ENCODE data around the gene LPCAT1.
"Not testable (repeated sequence)": the region's sequence is repeated elsewhere in the genome, so short reads cannot be mapped to it uniquely, and the experiment has no call there.

The LPCAT1 gene

DNA sequence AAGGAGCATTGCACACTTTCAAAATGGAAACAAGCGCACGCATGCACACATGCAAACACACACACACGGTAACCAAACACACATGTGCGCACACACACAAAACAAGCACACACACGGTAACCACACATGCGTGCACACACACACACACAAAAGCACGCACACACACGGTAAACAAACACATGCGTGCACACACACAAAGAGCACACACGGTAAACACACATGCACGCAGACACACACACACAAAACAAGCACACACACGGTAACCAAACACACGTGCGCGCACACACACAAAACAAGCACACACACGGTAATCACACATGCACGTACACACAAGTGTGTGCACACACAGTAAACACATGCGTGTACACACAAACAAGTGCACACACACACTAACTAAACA is 59.2 kb downstream of the LPCAT1 start:
- DNase-seq (ENCODE audit: low read depth), result no peak

GRCh38 chr5:1464096-1464446 is 59.7 kb downstream of the LPCAT1 start:
- no peak for DNase-seq (ENCODE audit: low read depth)

DNA sequence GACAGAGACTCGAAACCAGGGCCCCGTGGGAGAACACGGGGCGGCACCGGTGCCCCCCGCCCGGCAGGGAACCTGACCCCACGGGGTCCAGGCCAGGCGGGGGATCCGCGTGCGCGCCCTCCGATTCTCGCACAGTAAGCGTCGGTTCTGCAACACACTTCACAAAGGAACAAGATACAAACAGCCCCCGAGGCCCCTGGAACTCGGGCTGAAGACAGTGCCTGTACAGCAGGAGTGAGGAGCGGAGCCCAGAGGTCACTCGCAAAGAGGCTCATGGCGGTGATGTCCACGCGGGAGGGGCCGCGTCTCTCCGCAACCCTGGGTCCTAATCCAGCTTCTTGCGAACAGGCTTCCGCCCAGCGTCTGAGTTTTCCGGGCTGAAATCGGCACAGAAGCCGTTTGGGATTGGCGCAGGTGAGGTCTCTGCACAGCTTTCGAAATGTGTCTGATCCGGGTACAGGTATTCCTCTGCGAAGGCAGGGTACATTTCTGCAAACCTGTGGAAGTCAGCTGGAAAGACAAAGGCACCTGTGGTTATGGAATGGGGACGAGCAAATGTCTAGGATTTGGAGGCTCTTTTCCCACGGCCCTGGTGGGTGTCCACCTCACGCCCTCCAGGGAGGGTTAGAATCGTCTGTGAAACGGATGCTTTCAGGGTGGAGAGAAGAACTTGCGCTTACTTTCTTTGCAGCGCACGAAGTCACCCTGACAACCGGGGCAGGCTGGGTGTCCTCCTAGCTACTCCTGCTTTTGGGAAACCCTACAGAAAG is 60.2 kb downstream of the LPCAT1 start:
- DNase-seq (ENCODE audit: low read depth), result no peak

- DNase-seq (ENCODE audit: low read depth), result no peak
Observed at GRCh38 chr5:1462358-1462757, 61.4 kb downstream of the LPCAT1 start.

GRCh38 chr5:1461396-1461795 is 62.4 kb downstream of the LPCAT1 start:
- DNase-seq (ENCODE audit: low read depth), result no peak

- DNase-seq (ENCODE audit: low read depth), result no peak
Observed at GRCh38 chr5:1460054-1460682, 63.6 kb downstream of the LPCAT1 start.

DNA sequence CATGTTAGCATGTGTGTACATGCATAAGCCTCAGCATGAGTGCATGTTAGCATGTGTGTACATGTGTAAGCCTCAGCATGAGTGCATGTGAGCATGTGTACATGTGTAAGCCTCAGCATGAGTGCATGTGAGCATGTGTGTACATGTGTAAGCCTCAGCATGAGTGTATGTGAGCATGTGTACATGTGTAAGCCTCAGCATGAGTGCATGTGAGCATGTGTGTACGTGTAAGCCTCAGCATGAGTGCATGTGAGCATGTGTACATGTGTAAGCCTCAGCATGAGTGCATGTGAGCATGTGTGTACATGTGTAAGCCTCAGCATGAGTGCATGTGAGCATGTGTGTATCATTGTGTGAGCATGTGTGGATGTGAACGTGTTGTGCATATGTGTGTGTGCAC is 64.3 kb downstream of the LPCAT1 start:
- DNase-seq (ENCODE audit: low read depth), result not testable (repeated sequence)

DNA sequence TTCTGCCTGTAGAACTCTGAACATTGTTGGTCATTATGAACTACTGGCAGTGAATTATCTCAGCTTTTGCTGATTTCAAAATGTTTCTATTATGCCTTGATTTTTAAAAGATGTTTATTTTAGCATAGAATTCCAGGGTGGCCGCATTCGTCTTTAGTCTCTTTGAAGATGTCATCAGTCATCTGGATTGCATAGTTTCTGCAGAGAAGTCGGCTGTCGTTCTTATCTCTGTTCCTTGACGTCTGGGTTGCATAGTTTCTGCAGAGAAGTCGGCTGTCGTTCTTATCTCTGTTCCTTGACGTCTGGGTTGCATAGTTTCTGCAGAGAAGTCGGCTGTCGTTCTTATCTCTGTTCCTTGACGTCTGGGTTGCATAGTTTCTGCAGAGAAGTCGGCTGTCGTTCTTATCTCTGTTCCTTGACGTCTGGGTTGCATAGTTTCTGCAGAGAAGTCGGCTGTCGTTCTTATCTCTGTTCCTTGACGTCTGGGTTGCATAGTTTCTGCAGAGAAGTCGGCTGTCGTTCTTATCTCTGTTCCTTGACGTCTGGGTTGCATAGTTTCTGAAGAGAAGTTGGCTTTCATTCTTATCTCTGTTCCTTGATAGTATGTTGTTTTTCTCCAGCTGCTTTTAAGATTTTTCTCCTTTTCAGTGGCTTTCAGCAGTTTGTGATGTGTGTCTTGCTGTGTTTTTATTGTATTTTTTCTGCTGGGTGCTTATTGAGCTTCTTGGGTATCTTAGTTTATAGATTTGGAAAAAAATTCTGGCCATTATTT is 67.5 kb downstream of the LPCAT1 start:
- not testable (repeated sequence) for DNase-seq (ENCODE audit: low read depth)

DNA sequence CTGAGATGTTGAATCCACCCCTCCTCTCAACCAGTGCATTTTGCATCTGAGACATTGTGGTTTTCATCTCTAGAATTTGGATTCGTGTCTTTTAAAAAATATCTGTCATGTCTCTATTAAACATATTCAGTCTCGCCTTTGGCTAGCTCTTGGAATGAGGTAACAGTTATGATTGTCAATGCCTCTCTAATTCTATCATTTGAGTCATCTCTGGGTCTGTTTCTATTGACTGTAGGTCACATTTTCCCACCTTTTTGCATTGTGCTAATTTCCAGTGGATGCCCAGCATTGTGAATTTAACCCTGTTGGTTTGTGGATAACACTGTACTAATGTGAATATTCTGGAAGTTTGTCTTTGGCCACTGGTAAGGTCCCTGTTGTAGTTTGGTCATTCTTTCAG is 70.1 kb downstream of the LPCAT1 start:
- DNase-seq (ENCODE audit: low read depth), result no peak

DNA sequence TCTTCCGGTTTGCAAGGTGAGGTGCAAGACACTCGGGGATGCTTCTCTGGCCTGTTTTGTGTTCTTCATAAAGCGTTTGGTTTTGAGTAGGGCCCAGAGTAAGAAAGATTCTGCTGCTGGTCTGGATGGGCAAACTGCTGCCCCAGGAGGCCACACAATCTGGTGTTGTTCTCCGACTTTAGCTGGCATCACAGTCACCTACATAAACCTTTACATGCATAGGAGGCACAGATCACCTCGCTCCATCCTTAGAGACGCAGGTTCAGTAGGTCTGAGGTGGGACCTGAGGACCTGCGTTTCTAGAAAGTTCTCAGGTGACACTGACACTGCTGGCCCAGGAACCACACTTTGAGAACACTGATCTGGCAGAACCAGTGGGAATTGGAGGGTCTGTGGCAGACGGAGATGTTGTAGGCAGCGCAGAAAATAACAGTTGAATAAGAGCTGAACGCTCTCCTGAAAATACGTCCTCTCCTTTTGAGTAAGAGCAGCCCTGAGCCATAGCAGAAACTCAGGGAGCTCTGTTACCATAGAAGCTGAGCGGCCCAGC is 74.6 kb downstream of the LPCAT1 start:
- no peak for DNase-seq (ENCODE audit: low read depth)

- DNase-seq (ENCODE audit: low read depth), result no peak
Observed at GRCh38 chr5:1448511-1449011, 75.2 kb downstream of the LPCAT1 start.

DNA sequence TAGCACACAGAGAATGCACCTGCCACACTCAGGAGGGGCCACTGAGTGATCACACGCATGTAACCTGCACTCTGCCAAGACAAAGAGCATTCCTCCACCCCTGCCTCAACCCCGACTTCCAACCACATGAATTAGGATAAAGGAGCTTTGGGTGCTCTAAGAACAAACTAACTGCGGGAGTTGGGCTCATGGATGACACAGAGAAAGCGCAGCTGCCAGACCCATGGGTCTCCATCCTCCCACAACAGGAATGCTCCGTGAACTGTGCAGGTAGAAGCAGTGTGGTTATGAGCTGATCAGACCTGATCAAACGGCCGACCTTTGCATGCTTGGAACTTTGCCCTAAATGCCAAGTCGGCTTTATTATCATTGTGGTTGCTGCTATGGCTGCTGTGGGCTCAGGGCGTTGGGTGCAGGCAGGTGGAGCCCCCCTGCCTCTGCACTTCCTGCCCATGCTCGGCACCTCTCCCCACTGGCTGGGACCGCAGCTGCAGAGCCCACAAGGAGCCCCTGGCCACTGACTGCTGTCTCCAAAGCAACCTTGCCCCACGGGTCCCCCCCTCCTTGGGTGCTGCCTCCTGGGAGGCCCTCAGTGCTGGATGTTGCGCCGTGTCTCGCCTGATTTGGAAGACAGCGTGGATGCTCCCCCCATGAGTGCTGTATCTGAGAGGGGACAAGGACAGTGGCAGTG is 75.9 kb downstream of the LPCAT1 start:
- no peak for DNase-seq (ENCODE audit: low read depth)

DNA sequence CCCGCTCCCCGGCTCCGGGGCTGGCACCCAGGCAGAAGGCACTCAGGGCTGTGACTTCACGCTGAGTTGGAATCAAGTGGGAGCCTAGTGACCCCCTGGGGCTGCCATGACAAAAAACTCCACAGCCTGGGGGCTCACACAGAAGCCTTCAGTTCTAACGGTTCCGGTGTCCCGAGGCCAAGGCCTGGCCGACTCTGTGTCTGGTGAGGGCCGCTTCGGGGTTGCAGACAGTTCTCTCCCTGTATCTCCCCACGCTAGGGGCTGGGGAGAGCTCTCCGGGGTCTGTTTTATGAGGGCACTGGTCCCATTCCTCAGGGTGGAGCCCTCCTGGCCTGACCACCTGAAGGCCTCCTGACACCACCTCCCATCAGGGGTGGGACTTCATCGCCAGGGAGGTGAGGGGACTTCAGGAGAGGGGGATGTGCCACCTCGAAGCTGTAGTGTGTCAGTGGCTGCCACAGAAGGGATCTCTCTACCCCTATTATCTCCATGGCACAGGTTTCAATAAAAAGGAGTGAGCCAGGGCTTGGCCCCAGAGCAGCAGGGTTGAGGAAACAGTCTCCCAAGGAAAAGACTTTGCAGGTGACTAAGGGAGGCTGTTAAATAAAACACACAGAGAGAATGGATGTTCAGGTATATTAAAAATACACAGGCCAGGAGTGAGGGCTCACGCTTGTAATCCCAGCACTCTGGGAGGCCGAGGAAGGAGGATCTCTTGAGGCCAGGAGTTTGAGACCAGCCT is 77.0 kb downstream of the LPCAT1 start:
- no peak for DNase-seq (ENCODE audit: low read depth)

DNA sequence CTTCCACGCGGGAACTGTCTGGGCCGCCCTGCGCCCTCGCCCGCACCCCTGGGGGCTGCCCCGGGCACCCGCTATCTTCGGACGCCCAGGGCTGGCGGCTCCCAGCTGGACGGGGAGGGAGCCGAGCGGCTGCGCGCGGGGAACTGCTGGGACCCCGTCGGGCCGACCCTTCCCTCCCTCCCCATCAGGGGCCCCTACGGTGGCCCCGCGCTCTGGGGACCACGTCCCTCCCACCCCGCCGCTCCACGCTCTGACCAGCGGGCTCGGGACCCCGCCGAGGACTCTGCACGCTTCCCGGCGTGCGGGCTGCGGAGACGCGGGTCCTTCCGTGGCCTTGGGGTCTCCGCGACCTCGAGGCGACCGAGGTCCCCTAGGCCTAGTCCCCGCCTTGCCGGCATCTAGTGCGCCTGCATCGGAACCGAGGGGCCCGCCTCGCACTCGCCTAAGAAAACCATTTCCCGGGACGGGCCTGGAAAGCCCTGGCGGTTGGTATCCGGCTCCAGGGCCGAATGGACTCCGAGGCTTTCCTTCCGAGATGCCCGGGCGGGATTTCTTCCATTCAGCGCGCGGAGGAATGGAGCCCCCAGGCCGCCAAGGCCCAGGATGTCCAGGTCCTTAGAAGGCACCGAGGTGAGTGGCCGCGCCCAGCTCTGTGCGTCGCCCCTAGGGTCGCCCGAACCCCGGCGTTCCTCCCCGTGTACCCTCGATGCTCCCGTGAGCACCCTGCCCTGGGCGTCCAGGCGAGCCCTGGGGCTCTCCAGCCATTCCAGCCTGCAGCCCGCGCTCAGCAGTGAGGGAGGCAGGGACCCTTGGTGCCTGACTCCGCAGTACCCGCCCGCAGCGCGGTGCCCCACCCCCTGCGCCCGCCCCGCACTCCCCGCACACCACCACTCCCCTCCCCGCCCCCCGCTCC is 77.8 kb downstream of the LPCAT1 start:
- no peak for DNase-seq (ENCODE audit: low read depth)

DNA sequence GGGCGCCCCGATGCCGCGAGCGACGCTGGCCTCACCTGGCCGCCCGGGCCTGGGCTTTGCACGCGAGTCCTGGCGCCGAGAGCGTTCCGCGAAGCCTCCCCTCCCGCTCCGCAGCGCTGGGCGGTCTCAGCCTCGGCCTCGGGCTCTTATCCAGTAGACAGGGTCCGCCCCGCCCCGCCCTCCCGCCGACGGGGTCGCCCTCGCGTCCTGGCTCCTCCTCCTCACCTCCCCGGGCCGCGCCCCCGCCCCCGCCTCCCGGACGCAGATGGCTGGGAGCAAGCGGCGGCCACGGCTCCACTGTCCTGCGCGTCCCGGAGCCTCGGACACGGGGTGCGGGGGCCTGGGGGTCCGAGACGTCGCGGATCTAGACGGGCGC is 78.5 kb downstream of the LPCAT1 start, which contains the start of gene SLC6A3:
TSS of gene SLC6A3 (minus strand) at position 128 of the 376 bp plus-strand sequence. CDS start 2,243 bp downstream, outside the sequence.
- no peak for DNase-seq (ENCODE audit: low read depth)

GRCh38 chr5:1444361-1445189 is 79.2 kb downstream of the LPCAT1 start:
- no peak for DNase-seq (ENCODE audit: low read depth)

DNA sequence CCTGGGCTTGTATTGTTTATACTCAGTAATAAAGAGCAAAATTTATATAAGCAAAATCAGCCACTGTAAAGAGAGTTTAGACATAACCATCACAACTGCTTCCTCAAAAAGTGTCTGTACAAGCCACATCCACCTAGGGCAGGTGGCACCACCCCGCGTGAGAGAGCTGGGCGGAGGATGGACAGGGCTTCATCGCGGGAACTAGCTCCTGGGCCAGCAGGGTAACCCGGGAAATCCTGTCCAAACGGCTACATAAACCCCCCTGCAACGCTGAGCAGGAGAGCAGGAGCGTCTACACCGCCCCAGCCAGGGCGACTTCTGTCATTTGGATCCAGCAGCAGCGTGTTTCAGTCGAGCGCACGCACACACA is 79.8 kb downstream of the LPCAT1 start:
- no peak for DNase-seq (ENCODE audit: low read depth)

DNA sequence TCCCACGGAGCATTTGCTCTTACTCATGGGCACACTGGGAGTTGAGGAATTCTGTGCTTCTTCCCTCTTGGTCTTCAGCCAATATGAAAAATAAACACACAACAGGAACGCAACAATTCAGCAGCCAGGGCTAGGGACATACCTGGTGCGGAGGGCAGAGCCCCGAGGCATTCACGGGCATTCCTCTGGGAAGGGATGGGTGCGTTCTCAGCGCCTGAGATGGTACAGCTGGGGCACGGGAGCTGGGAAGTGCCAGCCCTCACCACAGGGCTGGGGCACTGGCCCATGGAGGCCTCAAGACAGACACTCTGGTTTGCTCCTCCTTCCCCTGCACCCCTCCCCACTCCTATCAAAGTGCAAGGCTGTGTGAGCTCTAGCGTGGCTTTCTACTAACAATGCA is 80.6 kb downstream of the LPCAT1 start:
- no peak for DNase-seq (ENCODE audit: low read depth)

Data from activated T-cell treated with anti-CD3 and anti-CD28 coated beads for 1 hour (primary cell).